Measurements from ENCODE around the gene TEAD2. TPM values are rescaled to one million over a fixed set of nuclear protein-coding genes. Genes with fewer than 3 reads are reported as not detected.
"Not testable (repeated sequence)": the region's sequence is repeated elsewhere in the genome, so short reads cannot be mapped to it uniquely, and the experiment has no call there.

TEAD2 gene
- total RNA-seq, 4 donors from 2014 or later: 21.8 to 83.2 (median 48.5) TPM

GRCh38 chr19:49316284-49316683 is 45.9 kb downstream of the TEAD2 start:
- H3K27me3 ChIP-seq: no peaks in the 10 kb centered on the region
- H3K36me3 ChIP-seq: no peaks in the 10 kb centered on the region
- TF ChIP-seq POLR2A (IDR thresholded peaks at IDR 0.05) (no peak), CTCF (IDR thresholded peaks at IDR 0.05) (no peak)
- peaks cover 0 to 17% of the 10 kb centered on the region in 2 donors for H3K9me3 ChIP-seq
- H3K4me3 ChIP-seq: no peak overlapping the region
- no peaks in the 10 kb centered on the region for H3K4me1 ChIP-seq
- intact Hi-C loops (cut with DNase I; ENCODE audit: low total_unique reads): no loop called here
- DNase-seq: no peak
- H3K27ac ChIP-seq: no peak overlapping the region

- Histone ChIP-seq H3K27ac (no peak overlapping the region), H3K4me3 (no peak overlapping the region), H3K4me1 (no peaks in the 10 kb centered on the region), H3K27me3 (no peaks in the 10 kb centered on the region), H3K9me3 (peaks cover 0 to 8% of the 10 kb centered on the region in 2 donors), H3K36me3 (no peaks in the 10 kb centered on the region)
- TF ChIP-seq POLR2A (IDR thresholded peaks at IDR 0.05): no peak
- no peak for TF ChIP-seq CTCF (IDR thresholded peaks at IDR 0.05)
- intact Hi-C loops (cut with DNase I; ENCODE audit: low total_unique reads): no loop called here
- DNase-seq: no peak
Measured at GRCh38 chr19:49315111-49315510, 47.1 kb downstream of the TEAD2 start.

- Histone ChIP-seq H3K27me3 (no peaks in the 10 kb centered on the region), H3K4me1 (no peaks in the 10 kb centered on the region), H3K9me3 (no peaks in the 10 kb centered on the region), H3K36me3 (no peaks in the 10 kb centered on the region), H3K27ac (no peak overlapping the region), H3K4me3 (no peak overlapping the region)
- intact Hi-C loops (cut with DNase I; ENCODE audit: low total_unique reads): no loop called here
- DNase-seq: no peak
- TF ChIP-seq POLR2A (IDR thresholded peaks at IDR 0.05) (no peak), CTCF (IDR thresholded peaks at IDR 0.05) (no peak)
Measured at GRCh38 chr19:49309087-49309486, 53.1 kb downstream of the TEAD2 start.

- H3K9me3 ChIP-seq; H3K4me1 ChIP-seq; H3K27me3 ChIP-seq; H3K27ac ChIP-seq; H3K4me3 ChIP-seq; intact Hi-C loops (cut with DNase I; ENCODE audit: low total_unique reads); H3K36me3 ChIP-seq; DNase-seq: not testable (repeated sequence)
Measured at GRCh38 chr19:49306734-49307133, 55.5 kb downstream of the TEAD2 start.

- TF ChIP-seq CTCF (IDR thresholded peaks at IDR 0.05) (no peak), POLR2A (IDR thresholded peaks at IDR 0.05) (no peak)
- no peak for DNase-seq
- Histone ChIP-seq H3K27me3 (no peaks in the 10 kb centered on the region), H3K27ac (no peak overlapping the region), H3K4me3 (no peak overlapping the region), H3K9me3 (no peaks in the 10 kb centered on the region), H3K4me1 (no peaks in the 10 kb centered on the region), H3K36me3 (no peaks in the 10 kb centered on the region)
- intact Hi-C loops (cut with DNase I; ENCODE audit: low total_unique reads): no loop called here
Measured at GRCh38 chr19:49301866-49302252, 60.4 kb downstream of the TEAD2 start.

GRCh38 chr19:49301165-49301865 is 60.9 kb downstream of the TEAD2 start:
- intact Hi-C loops (cut with DNase I; ENCODE audit: low total_unique reads): no loop called here
- DNase-seq: peak; percentile 27 to 42
- Histone ChIP-seq H3K9me3 (no peaks in the 10 kb centered on the region), H3K4me3 (no peak overlapping the region), H3K27ac (no peak overlapping the region), H3K27me3 (no peaks in the 10 kb centered on the region), H3K4me1 (no peaks in the 10 kb centered on the region), H3K36me3 (no peaks in the 10 kb centered on the region)
- TF ChIP-seq POLR2A (IDR thresholded peaks at IDR 0.05) (no peak), CTCF (IDR thresholded peaks at IDR 0.05) (peak; percentile 33 to 46 (median 42))

- DNase-seq; intact Hi-C loops (cut with DNase I; ENCODE audit: low total_unique reads): not testable (repeated sequence)
Measured at GRCh38 chr19:49298653-49299052, 63.6 kb downstream of the TEAD2 start.

More at GRCh38 chr19:49298653-49299052, 63.6 kb downstream of the TEAD2 start:
- H3K4me3 ChIP-seq, H3K9me3 ChIP-seq, H3K36me3 ChIP-seq, H3K27me3 ChIP-seq, H3K4me1 ChIP-seq, H3K27ac ChIP-seq: not testable (repeated sequence)
